ENCODE measurements around the gene IL3. TPM values are rescaled to one million over a fixed set of nuclear protein-coding genes. Genes with fewer than 3 reads are reported as not detected.

The IL3 gene
- total and polyA plus RNA-seq, 2 experiments from 2014 or later: not detected

GRCh38 chr5:132037353-132037752 lies 23.1 kb upstream of the IL3 start:
- no peak overlapping the region for H2AFZ ChIP-seq
- Mint-ChIP-seq H3K27ac (no peak overlapping the region), H3K4me1 (no peaks in the 10 kb centered on the region), H3K4me3 (no peak overlapping the region), H3K9me3 (no peaks in the 10 kb centered on the region), H3K27me3 (ENCODE audit: insufficient read depth, low read depth, poor library complexity) (peaks cover 2% of the 10 kb centered on the region), H3K36me3 (ENCODE audit: low read depth) (no peaks in the 10 kb centered on the region)
- no peak for DNase-seq (ENCODE audit: low spot score)
- H3K9me2 ChIP-seq (ENCODE audit: insufficient read depth): no peaks in the 10 kb centered on the region
- H3K4me3 ChIP-seq: no peak overlapping the region
- no peak for ATAC-seq
- no peaks in the 10 kb centered on the region for H3K79me2 ChIP-seq (replicated peaks; ENCODE audit: insufficient read depth)
- H3K36me3 ChIP-seq (ENCODE audit: insufficient read depth): no peaks in the 10 kb centered on the region
- H3K27ac ChIP-seq (ENCODE audit: low read depth): no peak overlapping the region
- no peaks in the 10 kb centered on the region for H3K4me1 ChIP-seq (ENCODE audit: insufficient read depth)
- no peaks in the 10 kb centered on the region for H3K27me3 ChIP-seq (ENCODE audit: insufficient read depth)
- TF ChIP-seq EZH2 (IDR thresholded peaks at IDR 0.05; ENCODE audit: low read depth, unreplicated experiment) (no peak), ZNF114 (CRISPR knock-in tag; IDR thresholded peaks at IDR 0.05) (no peak), ZNF331 (CRISPR knock-in tag; IDR thresholded peaks at IDR 0.05; ENCODE audit: low read depth) (no peak), STAT1 (IDR thresholded peaks at IDR 0.05; ENCODE audit: unreplicated experiment) (no peak)
- no peaks in the 10 kb centered on the region for H3F3A ChIP-seq (replicated peaks; ENCODE audit: low read depth)
- H3K4me2 ChIP-seq: no peak overlapping the region
- H4K20me1 ChIP-seq (replicated peaks; ENCODE audit: insufficient read depth): no peaks in the 10 kb centered on the region

- Mint-ChIP-seq H3K4me1 (peaks cover 15% of the 10 kb centered on the region), H3K36me3 (ENCODE audit: low read depth) (no peaks in the 10 kb centered on the region), H3K9me3 (no peaks in the 10 kb centered on the region), H3K4me3 (no peak overlapping the region), H3K27ac (no peak overlapping the region), H3K27me3 (ENCODE audit: insufficient read depth, low read depth, poor library complexity) (no peaks in the 10 kb centered on the region)
- DNase-seq (ENCODE audit: low spot score): no peak
- Histone ChIP-seq H3K4me3 (no peak overlapping the region), H2AFZ (no peak overlapping the region), H4K20me1 (replicated peaks; ENCODE audit: insufficient read depth) (no peaks in the 10 kb centered on the region), H3K27ac (ENCODE audit: low read depth) (no peak overlapping the region), H3K36me3 (ENCODE audit: insufficient read depth) (no peaks in the 10 kb centered on the region; the same call in 1 of the 2 replicates), H3F3A (replicated peaks; ENCODE audit: low read depth) (no peaks in the 10 kb centered on the region), H3K4me2 (no peak overlapping the region), H3K27me3 (ENCODE audit: insufficient read depth) (no peaks in the 10 kb centered on the region), H3K9me2 (ENCODE audit: insufficient read depth) (no peaks in the 10 kb centered on the region), H3K79me2 (replicated peaks; ENCODE audit: insufficient read depth) (no peaks in the 10 kb centered on the region), H3K4me1 (ENCODE audit: insufficient read depth) (0 out of 2 replicates have a peak, but pooled peaks cover 14% of the 10 kb centered on the region)
- TF ChIP-seq STAT1 (IDR thresholded peaks at IDR 0.05; ENCODE audit: unreplicated experiment) (no peak), ETS1 (IDR thresholded peaks at IDR 0.05) (no peak), REST (IDR thresholded peaks at IDR 0.05; ENCODE audit: unreplicated experiment) (no peak), NANOG (IDR thresholded peaks at IDR 0.05; ENCODE audit: borderline replicate concordance) (no peak), EZH2 (IDR thresholded peaks at IDR 0.05; ENCODE audit: low read depth, unreplicated experiment) (no peak), EZH2phosphoT487 (IDR thresholded peaks at IDR 0.05; ENCODE audit: unreplicated experiment) (no peak)
- ATAC-seq: no peak
These were observed 16.2 kb upstream of the IL3 start for GRCh38 chr5:132044207-132044606.

All from GM23338 (cell line).